Nephron progenitor cell (in vitro differentiated cells): Measurements from ENCODE around the gene CMSS1.

ENCODE experiments used
- DNase-seq: peaks from one replicate; pipeline ENCODE4 v3.0.0; 2021
- H3K27ac Mint-ChIP-seq: 2 replicates; pipeline ENCODE4 v1.8.0; 2021; ENCODE audit warnings: mild to moderate bottlenecking, moderate library complexity, mixed read lengths
- H3K27me3 Mint-ChIP-seq: 2 replicates; pipeline ENCODE4 v1.8.0; 2021; ENCODE audit warnings: mild to moderate bottlenecking, low read depth, mixed read lengths; ENCODE audit not compliant: poor library complexity
- H3K36me3 Mint-ChIP-seq: 2 replicates; pipeline ENCODE4 v1.8.0; 2021; ENCODE audit warnings: low read depth, mixed read lengths
- H3K4me1 Mint-ChIP-seq: 2 replicates; pipeline ENCODE4 v1.8.0; 2021; ENCODE audit warnings: mixed read lengths
- H3K4me3 Mint-ChIP-seq: 2 replicates; pipeline ENCODE4 v1.8.0; 2021; ENCODE audit warnings: mild to moderate bottlenecking, moderate library complexity, mixed read lengths
- H3K9me3 Mint-ChIP-seq: 2 replicates; pipeline ENCODE4 v1.8.0; 2021; ENCODE audit warnings: mild to moderate bottlenecking, moderate library complexity, mixed read lengths
- TF ChIP-seq, protein P1 (sequence below): fragments of 200-600 bp; sonication (generic); IDR thresholded peaks from 2 replicates; pipeline ENCODE4 v1.5.0; 2021; ENCODE audit warnings: antibody characterized with exemption

Gene CMSS1

DNA sequence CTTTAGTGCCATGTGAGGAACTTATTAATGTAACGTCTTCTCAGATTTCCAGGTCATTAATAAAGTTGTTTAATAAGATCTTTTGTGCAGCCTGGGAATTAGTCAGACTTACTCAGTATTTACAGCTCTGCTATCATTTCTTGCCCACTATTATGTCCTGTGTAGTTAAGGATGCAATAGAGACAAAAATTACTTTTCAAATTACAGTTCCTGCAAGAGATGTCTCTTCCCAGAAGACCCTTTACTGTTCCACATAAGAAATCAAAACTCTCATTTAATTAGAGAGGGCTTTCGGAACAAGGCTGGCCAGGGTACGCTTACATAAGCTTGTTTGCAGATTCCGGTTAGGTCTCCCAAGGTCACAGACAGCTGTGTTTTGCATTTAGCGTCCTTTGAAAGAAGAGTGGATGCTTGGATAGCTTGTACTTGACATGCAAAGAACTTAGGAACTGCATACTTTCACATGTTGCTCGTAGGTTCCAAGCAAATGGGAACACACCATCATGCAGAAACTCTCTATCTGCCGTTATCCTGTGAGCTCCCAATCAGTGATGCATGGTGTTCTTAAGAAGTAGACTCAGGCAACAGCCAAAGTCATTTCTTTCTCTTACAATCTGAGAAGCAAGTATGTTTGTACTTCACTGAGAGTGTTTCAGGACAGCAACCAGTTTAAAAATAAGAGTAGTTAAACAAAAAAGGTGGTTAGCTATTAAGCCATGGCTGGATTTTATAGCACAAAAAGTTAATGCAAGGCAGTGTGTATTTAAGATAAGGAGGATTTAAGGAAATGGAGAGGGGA is 259.3 kb downstream of the CMSS1 start:
- no peak overlapping the region for H3K4me3 Mint-ChIP-seq
- peaks cover 43% of the 10 kb centered on the region for H3K4me1 Mint-ChIP-seq

DNA sequence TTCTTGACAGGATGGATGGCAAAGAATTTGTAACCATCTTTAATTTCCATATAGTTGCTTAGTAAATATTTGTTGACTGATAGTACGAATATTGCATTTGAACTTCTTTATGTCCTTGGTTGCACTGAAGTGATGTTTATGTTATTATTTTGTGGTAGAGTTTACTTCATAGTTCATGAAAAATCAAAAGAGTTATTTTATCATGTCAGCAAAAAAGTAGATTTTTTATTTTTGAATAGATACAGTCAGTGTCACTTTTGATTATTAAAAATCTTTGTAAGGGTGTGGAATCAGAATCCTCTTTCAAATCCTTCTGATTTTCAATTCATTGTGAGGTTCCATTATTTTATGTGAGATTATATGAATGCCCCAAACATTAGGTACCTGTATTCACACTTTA is 261.7 kb downstream of the CMSS1 start:
- H3K4me1 Mint-ChIP-seq, result peaks cover 26% of the 10 kb centered on the region
- no peaks in the 10 kb centered on the region for H3K9me3 Mint-ChIP-seq
- H3K27me3 Mint-ChIP-seq, result no peaks in the 10 kb centered on the region

More for the DNA sequence above, 259.3 kb downstream of the CMSS1 start:
- peak overlapping the region; percentile 75 for H3K27ac Mint-ChIP-seq
- DNase-seq, result no peak
- no peaks in the 10 kb centered on the region for H3K9me3 Mint-ChIP-seq
- H3K27me3 Mint-ChIP-seq, result no peaks in the 10 kb centered on the region
- peaks cover 4% of the 10 kb centered on the region for H3K36me3 Mint-ChIP-seq
- TF ChIP-seq, protein P1, sequence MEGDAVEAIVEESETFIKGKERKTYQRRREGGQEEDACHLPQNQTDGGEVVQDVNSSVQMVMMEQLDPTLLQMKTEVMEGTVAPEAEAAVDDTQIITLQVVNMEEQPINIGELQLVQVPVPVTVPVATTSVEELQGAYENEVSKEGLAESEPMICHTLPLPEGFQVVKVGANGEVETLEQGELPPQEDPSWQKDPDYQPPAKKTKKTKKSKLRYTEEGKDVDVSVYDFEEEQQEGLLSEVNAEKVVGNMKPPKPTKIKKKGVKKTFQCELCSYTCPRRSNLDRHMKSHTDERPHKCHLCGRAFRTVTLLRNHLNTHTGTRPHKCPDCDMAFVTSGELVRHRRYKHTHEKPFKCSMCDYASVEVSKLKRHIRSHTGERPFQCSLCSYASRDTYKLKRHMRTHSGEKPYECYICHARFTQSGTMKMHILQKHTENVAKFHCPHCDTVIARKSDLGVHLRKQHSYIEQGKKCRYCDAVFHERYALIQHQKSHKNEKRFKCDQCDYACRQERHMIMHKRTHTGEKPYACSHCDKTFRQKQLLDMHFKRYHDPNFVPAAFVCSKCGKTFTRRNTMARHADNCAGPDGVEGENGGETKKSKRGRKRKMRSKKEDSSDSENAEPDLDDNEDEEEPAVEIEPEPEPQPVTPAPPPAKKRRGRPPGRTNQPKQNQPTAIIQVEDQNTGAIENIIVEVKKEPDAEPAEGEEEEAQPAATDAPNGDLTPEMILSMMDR, result no peak

DNA sequence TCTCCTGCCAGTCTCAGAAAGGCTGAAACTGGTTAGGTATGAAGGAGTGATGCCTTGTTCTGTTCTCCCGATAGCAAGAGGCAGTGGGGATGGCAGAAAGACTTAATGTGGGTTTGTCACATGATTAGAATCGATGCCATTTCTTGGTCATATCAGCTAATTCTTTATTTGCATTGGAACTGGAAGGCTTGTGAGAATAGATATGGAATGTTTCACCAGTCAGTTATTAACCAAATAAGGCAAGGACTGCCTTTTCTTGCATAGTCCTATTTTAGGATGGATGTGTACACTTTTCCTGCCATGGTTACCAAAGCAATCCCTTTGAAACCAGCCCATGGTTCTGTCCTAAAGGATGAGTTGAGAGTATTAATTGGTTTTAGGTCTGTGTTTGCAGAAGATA is 262.9 kb downstream of the CMSS1 start:
- H3K9me3 Mint-ChIP-seq, result no peaks in the 10 kb centered on the region
- H3K36me3 Mint-ChIP-seq, result no peaks in the 10 kb centered on the region
- TF ChIP-seq, protein P1, result no peak
- DNase-seq, result no peak
- no peaks in the 10 kb centered on the region for H3K27me3 Mint-ChIP-seq
- peaks cover 18% of the 10 kb centered on the region for H3K4me1 Mint-ChIP-seq
- no peak overlapping the region for H3K4me3 Mint-ChIP-seq
- H3K27ac Mint-ChIP-seq, result no peak overlapping the region

More for the DNA sequence above, 261.7 kb downstream of the CMSS1 start:
- DNase-seq, result no peak
- H3K4me3 Mint-ChIP-seq, result no peak overlapping the region
- TF ChIP-seq, protein P1, result no peak
- H3K27ac Mint-ChIP-seq, result no peak overlapping the region
- no peaks in the 10 kb centered on the region for H3K36me3 Mint-ChIP-seq

GRCh38 chr3:100081311-100081710 is 263.6 kb downstream of the CMSS1 start:
- Mint-ChIP-seq H3K9me3 (no peaks in the 10 kb centered on the region), H3K27me3 (no peaks in the 10 kb centered on the region), H3K4me3 (no peak overlapping the region), H3K4me1 (peaks cover 10% of the 10 kb centered on the region), H3K27ac (no peak overlapping the region), H3K36me3 (no peaks in the 10 kb centered on the region)
- no peak for DNase-seq
- TF ChIP-seq, protein P1, result no peak

DNA sequence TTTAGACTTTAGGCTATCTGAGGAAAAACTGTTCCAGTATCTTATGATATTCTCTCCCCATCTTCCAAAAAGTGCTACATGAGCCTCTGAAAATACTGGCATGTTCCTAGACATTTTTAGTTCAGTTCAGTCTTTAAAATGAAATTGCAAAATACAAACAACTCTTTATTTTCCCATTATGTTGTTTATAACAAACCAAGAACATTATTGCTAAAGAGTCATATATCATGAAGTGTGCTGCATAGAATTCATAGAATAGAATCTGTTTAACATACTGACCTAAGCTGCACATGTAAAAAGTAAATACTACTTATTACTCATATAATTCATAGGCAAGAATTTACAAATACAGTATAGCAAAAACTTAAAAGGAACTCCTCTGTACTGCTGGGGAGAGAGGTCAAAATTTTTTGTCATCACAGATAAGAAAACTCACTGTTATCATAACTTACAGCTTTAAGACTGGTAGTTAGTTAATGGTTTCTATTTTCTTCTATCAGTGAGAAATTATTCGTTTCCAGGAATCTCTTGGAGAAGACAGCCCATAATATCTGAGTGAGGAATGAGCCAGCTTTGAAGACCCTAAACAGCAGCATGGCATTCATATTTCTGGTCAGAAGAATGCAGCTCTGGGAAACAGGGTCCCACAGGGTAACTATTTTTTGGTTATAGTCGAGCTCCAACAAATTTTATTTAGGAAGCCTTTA is 264.5 kb downstream of the CMSS1 start:
- TF ChIP-seq, protein P1, result no peak
- Mint-ChIP-seq H3K36me3 (no peaks in the 10 kb centered on the region), H3K4me1 (peaks cover 6% of the 10 kb centered on the region), H3K9me3 (no peaks in the 10 kb centered on the region), H3K27ac (no peak overlapping the region), H3K27me3 (no peaks in the 10 kb centered on the region), H3K4me3 (no peak overlapping the region)
- no peak for DNase-seq
